AG08396 (cell line): ENCODE data around the gene CNEP1R1.
"Not testable (repeated sequence)": the region's sequence is repeated elsewhere in the genome, so short reads cannot be mapped to it uniquely, and the experiment has no call there.

Source experiments
- DNase-seq: peaks from one replicate; pipeline ENCODE4 v3.0.0; 2012; ENCODE audit warnings: low spot score, mixed read lengths

CNEP1R1 gene

GRCh38 chr16:50024684-50025536 is at the start of gene CNEP1R1:
Gene CNEP1R1, plus strand, starts transcription at chr16:50025225. Its CDS starts 91 bp downstream, at chr16:50025316.
- peak; percentile 99 for DNase-seq

DNA sequence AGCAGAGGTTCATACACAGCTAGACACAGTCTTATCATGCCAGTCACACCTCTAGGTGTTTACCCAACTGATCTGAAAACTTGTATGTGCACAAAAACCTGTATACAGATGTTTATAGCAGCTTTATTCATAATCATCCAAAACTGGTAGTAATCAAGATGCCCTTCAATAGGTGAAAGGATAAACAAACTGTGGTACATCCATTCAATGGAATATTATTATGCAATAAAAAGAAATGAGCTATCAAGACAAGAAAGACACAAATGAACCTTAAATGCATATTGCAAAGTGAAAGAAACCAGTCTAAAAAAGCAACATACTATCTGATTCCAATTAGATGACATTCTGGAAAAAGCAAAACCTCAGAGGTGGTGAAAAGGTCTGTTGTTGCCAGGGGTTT is 47.6 kb upstream of the CNEP1R1 start:
- no peak for DNase-seq

DNA sequence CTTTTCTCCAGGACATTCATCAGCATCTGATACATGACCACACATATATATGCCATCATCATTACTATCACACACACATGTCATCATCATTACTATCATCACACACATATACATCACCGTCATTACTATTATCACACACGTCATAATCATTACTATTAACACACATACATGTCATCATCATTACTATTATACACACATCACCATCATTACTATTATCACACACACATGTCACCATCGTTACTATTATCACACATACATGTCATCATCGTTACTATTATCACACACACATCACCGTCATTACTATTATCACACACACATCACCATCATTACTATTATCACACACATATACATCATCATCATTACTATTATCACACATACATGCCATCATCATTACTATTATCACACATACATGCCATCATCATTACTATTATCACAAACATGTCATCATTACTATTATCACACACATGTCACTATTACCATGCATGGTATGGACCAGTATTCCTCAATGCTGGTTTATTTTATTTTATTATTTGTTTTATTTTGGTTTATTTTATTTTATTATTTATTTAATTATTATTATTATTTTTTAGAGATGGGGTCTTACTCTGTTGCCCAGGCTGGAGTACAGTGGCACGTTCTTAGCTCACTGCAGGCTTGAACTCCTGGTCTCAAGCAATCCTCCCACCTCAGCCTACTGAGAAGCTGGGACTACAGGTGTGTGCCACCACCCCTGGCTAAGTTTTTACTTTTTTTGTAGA is 46.3 kb upstream of the CNEP1R1 start:
- no peak for DNase-seq

DNA sequence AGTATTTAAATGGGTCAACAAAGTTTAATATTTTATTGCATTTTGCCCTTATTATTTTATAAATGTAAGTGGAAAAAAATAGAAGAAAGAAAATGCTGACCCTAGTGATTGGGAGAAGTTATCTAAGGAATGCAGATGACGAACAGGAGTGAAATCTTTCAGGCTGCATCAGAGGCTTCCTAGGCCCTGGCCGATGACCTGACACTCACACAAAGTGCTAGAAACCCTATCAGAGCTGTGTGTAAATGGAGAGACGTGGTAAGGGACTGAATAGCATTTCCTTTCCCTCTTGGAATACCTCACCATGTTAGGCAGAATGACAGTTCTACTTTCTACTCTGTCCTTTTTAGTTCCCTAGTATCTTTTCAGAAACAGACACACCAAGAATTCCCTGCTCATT is 44.9 kb upstream of the CNEP1R1 start:
- no peak for DNase-seq

DNA sequence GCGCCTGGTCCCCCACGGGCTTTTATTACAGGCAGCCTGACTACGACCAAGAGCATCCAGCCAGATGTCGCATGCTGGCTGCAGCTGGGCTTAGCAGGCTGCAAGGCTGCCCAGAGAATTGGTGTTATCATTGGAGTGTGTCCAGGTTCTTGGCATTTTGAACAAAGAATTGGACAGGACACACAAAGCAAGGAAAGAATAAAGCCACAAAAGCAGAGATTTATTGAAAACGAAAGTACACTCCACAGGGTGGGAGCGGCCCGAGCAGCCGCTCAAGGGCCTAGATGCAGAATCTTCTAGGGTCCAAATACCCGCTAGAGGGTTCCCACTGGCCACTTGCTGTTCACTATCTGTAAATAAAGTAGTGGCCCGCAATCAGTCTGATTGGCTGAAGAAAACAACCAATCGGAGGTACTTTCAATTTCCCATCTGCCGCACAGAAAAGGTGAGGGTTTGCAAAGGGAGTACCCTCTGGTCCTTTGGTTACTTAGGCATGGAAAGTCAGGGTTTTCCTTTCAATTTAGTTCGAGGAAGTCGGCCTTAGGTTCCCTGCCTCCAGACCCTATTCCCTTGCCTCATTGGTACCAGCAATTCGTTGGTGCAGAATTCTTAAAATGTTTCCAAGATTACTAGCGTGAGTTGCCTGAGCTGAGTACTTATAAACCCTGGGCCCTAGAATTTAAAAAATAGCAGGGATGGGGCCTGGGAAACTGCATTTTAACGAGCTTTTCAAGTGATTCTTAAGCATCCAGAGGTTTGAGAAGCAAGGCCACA is 38.5 kb upstream of the CNEP1R1 start:
- DNase-seq: peak; percentile 41

GRCh38 chr16:49987381-49987780 is 37.6 kb upstream of the CNEP1R1 start:
- no peak for DNase-seq

GRCh38 chr16:49992825-49993224 is 32.2 kb upstream of the CNEP1R1 start:
- no peak for DNase-seq

- DNase-seq: no peak
These were observed 31.4 kb upstream of the CNEP1R1 start for GRCh38 chr16:49993579-49993978.

GRCh38 chr16:49994006-49994405 is 31.0 kb upstream of the CNEP1R1 start:
- DNase-seq: no peak

DNA sequence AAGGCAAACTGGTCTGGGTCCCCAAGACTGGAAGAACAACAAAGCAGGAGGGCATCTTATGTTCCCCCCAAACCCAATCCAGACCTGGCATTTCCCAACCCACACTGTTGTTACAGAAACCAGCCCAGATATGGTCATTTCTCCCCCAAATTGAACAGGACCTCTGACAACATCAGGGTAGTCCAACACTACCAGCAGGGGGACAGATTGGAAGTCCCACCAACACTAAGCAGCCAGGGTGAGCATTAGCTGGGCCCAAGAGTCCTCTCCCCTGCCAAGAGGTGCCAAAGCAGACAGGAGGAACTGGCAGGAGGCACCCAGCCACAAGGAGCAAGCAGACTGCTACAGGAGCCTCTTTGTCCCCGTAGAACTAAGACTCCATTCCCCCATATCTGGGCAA is 29.3 kb upstream of the CNEP1R1 start:
- DNase-seq: no peak

- no peak for DNase-seq
These were observed 27.2 kb upstream of the CNEP1R1 start for GRCh38 chr16:49997721-49998251.

DNA sequence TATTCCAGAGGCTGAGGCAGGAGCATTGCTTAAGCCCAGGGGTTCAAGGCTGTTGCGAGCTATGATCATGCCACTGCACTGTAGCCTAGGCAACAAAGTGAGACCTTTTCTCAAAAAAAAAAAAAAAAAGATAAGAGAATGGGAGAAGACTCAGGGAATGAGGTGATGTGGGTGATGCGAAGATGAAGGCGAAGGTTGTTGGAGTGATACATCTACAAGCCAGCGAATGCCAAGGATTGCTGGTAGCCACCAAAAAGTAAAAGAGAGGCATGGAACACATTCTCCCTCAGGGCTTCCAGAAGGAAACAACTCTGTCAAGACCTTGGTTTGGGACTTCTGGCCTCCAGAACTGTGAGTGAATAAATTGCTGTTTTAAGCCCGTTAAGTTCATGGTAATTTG is 26.0 kb upstream of the CNEP1R1 start:
- no peak for DNase-seq

DNA sequence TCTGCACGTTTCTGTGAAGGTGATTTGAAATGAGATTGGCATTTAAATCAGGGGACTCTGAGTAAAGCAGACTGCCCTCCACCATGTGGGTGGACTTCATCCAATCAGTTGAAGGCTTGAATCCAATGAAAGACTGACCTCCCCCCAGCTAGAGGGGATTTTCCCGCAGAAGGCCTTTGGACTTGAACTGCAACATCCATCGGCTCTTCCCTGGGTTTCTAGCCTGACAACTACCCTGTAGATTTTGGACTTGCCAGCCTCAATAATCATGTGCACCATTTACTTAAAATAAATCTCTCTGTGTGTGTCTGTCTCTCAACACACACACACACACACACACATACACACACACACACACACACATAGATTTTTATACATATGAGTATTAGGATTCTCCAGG is 23.9 kb upstream of the CNEP1R1 start:
- DNase-seq: no peak

GRCh38 chr16:50002190-50002589 is 22.8 kb upstream of the CNEP1R1 start:
- no peak for DNase-seq

DNA sequence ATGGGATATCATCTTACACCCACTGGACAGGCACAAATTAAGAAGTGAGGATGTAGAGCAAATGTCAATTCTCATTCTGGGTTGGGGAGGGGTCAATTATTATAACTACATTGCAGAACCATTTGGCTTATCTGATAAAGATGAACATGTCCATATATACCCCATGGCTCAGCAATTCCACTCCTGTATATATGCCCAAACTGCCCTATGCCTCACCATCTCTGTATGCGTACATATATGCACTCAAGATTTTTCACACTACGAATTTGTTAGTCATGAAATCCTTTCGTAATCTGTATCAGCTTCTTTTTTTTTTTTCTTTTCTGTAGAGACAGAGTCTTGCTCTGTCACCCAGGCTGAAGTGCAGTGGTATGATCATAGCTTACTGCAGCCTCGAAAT is 20.8 kb upstream of the CNEP1R1 start:
- DNase-seq: no peak

- no peak for DNase-seq
These were observed 18.1 kb upstream of the CNEP1R1 start for GRCh38 chr16:50006964-50007363.

DNA sequence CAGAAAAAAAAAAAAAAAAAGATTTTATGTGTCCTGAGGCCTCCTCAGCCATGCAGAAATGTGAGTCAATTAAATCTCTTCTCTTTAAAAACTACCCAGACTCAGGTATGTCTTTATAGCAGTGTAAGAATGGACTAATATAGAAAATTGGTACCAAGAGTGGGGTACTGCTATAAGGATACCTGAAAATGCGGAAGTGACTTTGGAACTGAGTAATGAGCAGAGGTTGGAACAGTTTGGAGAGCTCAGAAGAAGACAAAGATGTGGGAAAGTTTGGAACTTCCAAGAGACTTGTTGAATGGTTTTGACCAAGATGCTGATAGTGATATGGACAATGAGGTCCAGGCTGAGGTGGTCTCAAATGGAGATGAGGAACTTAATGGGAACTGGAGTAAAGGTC is 17.3 kb upstream of the CNEP1R1 start:
- no peak for DNase-seq

DNA sequence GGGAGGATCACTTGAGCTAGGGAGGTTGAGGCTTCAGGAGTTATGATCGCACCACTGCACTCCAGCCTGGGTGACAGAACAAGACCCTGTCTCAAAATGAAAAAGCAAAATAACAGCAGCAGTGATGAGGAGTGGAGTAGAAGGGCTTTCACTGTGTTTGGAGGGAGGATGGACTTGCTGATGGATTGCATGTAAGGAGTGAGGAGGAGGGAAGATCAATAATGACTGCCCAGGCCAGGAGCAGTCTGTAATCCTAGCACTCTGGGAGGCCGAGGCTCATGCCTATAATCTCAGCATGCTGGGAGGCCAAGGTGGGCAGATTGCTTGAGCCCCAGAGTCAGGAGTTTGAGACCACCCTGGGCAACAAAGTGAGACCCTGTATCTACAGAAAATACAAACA is 14.8 kb upstream of the CNEP1R1 start:
- no peak for DNase-seq

DNA sequence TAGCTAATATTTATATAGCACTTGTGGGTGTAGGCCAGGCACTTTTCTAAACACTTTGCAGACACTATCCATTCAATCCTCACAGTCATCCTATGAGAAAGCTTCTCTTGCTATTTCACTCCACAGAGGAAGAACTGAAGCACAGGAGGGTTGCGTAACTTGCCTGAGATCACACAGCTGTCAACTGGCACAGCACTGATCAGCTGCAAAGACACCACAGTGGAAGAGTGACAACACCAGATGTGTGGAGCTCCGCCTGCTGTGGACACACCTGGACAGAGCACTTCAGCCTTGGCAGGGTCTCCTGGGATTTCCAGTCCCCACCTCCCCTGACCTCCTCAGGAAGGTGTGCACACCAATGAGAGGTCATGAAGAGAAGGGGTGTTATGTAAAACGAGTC is 13.3 kb upstream of the CNEP1R1 start:
- no peak for DNase-seq

DNA sequence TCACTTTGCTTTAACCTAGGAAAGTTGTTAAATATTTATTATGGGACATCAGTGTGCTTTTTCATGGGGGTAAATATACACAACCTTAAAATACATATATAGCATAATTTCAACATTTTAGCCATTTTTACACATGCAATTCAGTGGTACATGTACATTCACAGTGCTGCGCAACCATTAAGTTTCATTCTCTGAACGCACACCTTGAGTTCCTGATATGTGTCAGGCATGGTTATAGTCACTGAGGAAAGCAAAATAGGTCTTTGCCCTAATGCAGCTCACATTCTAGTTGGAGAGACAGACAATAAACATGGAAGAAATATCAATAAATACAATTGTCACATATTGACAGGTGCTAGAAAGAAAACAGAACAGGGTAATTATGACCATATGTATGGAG is 12.8 kb upstream of the CNEP1R1 start:
- no peak for DNase-seq

DNA sequence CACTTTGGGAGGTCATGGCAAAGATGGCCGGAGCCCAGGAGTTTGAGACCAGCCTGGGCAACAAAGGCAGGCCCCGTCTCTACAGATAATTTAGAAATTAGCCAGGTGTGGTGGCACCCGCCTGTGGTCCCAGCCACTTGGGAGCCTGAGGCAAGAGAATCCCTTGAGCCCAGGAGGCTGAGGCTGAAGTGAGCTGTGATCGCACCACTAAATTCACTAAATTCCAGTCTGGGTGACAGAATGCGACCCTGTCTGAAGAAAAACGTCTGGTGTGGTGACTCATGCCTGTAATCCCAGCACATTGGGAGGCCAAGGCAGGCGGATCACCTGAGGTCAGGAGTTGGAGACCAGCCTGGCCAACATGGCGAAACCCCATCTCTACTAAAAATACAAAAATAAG is 10.8 kb upstream of the CNEP1R1 start:
- not testable (repeated sequence) for DNase-seq

DNA sequence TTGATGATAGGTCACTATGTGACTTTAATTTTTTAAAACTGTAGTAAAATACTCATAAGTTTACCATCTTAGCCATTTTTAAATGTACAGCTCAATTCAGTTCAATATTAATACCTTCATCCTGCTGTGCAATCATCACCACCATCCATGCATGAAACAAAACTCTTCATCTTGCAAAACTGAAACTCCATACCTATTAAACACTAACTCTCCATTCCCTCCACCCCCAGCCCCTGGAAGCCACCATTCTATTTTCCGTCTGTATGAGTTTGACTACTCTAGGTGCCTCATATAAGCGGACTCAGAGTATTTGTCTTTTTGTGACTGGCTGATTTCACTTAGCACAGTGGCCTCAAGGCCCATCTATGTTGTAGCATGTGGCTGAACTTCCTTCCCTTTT is 9.4 kb upstream of the CNEP1R1 start:
- no peak for DNase-seq
